NCI-H1105 treated with DMSO at 0.1 percent for 48 hours (cell line): ENCODE measurements around the gene DTX1.
A peak's percentile ranks its signal among the peaks of the same experiment; 100 is the strongest.
"Not testable (repeated sequence)": the region's sequence is repeated elsewhere in the genome, so short reads cannot be mapped to it uniquely, and the experiment has no call there.

Experiments used
- DNase-seq: peaks from one replicate; lab custom pipeline; 2025; lab: John Stamatoyannopoulos, UW

DTX1 gene

DNA sequence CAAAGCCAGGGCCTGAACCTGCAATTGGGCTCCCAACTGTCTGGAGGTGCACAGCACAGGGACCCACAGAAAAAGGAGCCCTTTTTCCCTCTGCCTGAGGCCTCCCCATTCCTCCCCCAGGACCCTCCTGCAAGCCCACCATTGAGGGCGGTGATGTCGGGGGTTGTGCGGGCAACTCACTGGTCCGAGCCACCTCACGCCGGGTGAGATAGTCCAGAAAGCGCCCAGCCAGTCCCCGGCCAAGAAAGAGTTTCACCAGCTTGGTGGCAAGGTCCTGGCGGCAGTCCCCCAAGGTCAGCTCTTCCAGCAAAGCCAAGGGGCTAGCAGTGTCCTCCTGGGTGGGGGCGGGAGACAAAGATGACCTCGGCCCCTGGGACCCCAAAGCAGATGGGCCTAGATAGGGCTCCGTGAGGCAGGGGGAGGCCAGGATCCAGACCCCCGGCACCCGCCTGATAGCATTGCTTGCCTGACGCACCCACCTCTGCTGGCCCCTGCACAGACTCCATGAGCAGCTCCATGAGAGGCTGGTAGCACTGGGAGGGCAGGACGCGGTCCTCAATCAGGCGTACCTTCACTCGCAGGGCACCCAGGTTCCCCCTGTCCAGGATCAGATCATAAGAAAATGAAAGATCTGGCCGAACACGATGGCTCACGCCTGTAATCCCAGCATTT is 59.1 kb downstream of the DTX1 start:
- no peak for DNase-seq

- DNase-seq: peak; percentile 98
These were observed 60.3 kb downstream of the DTX1 start for GRCh38 chr12:113116875-113117274.

- DNase-seq: not testable (repeated sequence)
These were observed 61.2 kb downstream of the DTX1 start for GRCh38 chr12:113117684-113118083.

- no peak for DNase-seq
These were observed 61.6 kb downstream of the DTX1 start for GRCh38 chr12:113118142-113118541.

GRCh38 chr12:113119980-113120669 is 63.6 kb downstream of the DTX1 start:
- no peak for DNase-seq

DNA sequence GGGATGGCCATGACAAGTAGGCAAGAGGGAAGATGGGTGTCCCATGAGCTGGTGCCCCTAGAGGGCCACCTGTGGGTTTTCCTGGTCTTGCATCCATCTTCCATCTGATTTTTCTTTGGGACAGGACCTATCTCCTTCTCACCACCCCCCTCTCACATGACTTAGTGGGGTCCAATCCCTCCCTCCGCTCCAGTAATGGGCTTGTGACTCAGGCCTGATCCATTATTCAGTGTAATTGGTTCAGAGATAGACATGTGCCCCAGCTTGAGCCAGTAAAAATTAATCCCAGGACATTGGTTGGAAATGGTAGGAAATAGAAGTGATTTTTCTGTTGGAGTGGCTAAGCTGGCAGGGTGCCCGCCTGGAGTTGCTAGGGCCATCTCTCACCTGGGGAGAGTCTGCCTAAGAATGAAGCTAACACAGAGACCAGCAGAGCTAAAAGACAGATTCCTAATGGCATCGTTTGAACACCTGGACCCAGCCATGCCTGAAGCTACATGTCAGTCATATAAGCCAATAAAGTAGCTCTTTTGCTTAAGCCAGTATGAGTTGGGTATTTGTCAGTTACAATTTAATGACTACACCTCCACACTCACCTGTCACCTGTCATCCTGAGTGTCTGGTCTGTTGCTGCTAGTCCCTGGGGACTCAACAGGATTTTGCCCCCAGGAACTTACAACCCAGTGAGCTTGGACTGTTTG is 64.3 kb downstream of the DTX1 start:
- peak; percentile 92 for DNase-seq

DNA sequence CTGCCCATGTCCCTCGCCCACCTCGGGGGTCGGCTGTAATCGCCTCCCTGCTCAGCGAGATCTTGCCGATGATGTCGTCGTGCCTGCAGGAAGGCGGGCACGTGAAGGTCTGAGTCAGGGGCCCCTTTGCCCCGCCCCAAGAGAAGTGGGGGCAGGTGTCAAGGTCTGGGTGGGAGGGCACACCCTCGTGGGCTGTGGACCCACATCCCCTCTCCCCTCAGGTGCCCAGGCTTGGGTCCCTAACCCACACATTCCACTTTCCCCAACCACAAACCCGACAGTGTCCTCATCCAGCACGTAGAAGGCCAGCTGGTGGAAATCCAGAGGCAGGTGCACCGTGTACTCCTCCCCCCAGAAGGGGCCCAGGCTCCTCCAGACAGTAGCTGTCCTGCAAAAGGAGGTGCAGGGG is 71.3 kb downstream of the DTX1 start:
- no peak for DNase-seq

DNA sequence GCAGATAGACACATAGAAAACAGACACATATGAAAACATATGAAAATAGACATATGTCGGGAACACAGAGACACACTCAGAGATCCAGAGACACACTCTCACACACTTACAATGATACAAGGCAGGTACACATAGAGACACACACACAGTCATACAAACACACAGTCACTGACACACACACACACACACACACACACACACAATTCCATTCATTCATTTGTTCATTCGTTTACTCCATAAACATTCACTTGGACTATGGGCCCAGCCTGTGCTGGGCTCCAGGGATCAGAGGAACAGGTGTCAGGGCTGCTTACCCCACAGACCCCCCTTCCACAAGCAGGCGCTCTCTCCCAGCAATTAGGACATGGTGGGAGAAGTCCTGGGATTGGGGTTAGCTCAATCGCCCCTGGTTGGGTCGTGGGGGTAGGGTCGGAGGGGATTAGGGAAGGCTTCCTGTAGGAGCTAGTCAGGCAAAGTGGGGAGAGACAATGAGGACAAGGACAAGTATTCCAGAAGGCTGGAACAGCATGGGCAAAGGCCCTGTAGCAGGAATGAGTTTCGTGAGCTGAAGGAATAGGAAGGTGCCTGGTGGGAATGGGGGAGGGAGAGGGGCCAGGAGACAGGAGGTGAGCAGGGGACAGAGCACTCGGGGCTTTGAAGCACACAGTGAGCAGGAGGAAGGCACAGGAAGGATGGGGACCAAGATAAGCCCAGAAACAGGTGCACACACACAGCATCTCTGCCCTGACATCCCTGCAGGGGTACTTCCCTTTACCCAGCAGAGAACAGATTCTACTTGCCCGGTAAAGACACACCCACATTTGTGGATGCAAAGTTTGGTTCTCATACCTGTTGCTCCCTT is 72.5 kb downstream of the DTX1 start:
- DNase-seq: no peak

- no peak for DNase-seq
These were observed 73.3 kb downstream of the DTX1 start for GRCh38 chr12:113129664-113130456.

- DNase-seq: no peak
These were observed 74.1 kb downstream of the DTX1 start for GRCh38 chr12:113130457-113131135.

- no peak for DNase-seq
These were observed 75.0 kb downstream of the DTX1 start for GRCh38 chr12:113131556-113131955.

GRCh38 chr12:113133036-113133435 is 76.5 kb downstream of the DTX1 start:
- DNase-seq: no peak

DNA sequence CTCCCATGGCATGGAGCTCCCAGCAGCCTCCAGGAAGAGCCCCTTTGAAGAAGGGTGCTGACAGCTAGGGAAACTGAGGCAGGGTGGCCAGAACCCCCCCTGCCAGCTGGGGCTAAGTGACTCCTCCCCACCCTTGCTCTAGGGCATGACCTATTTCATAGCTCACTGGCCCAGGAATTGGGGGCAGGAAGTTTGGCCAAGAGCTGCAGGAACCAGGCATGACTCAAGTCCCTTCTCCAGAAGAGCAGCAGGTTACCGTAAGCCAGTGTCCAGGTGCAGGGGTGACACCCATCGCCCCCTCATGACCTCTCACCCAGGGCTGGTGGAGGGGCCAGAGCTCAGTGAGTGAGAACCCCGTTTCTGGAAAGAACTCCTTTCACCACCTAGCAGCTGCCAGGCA is 77.1 kb downstream of the DTX1 start:
- no peak for DNase-seq

DNA sequence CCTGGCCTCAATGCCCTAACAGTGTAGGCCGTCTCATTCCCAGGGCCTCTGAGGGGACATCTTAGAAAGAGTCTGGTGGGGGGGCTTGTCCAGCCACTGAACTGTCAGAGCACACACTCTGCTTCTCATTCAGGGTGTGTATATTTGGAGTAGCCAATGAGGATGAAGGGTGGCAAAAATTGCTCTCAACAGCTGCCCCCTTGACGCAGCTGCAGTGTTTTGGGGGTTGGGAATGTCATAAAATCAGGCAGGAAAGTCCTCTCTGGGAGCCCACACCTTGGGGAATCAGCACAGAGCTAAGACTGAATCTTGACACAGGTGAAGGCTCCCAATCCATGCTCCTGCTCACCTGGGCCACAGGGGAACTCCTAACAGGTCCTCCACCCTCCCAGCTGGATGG is 77.5 kb downstream of the DTX1 start:
- DNase-seq: peak; percentile 83

DNA sequence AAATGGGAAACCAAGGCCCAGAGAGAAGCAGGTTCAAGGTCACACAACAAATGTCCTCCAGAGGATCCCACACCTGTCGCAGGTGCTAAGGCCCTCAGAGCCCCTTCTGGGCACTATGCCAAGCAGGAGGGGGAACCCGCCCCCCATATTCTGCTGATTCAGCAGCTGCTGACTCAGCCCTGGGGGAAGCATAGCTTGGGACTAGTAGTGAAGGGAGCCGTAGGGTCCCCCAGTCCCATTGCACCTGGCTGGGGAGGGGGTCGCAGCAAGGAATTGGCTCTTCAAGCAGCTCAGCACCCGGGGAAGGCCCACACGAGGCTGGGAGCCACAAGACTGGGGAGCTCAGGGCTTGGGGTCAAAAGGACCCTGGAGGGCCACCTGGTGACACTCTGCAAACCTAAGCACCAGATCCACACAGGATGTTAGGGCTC is 78.0 kb downstream of the DTX1 start:
- peak; percentile 84 for DNase-seq

DNA sequence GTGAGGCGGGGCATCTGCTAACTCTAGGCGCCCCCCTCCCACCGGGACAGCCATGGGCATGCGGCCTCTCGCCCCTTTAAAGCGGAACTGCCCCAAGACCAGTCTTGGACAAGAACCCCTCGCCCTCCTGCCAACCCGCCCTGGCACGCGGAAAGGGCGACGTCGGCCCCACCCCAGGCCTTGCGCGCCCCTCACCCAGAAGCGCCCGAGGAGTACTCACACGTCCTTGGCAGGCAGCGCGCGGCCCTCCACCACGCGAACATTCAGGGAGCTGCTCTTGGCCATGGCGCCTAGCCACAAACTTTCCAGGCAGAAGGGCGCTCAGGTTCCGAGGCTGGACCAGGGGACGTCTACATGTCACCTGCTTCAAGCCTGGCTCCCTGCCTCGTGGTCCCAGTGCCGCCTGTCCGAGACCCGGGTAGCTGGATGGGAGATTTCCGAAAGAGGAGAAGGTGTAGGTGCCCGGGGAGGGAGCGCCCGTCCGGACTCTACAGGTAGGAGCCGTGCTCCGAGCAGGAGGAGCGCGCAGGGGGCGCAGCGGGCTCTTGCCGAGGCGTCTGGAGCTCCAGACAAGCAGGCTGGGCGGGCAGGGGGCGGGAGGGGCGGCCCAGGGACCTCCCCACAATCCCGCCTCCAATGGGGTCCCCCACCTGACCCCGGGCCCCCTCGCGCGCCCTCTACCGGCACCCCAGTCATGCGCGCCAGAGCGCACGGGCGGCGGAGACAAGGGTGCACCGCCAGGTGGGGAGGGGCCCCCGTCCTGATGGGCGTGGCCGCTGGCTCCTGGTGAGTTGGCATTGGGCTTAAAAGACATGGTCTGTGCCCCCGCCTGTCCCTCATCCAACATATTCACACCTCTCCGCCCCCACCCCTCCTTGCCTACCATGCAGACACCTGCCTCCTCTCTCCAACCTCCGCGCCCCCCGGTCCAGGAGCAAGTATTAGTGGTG is 78.9 kb downstream of the DTX1 start, which contains the start of gene RASAL1:
Gene RASAL1 (minus strand): TSS at position 584 of the 950 bp plus-strand sequence. CDS start 299 bp downstream, at position 285.
- DNase-seq: peak; percentile 88

- DNase-seq: no peak
These were observed 79.8 kb downstream of the DTX1 start for GRCh38 chr12:113136128-113136989.

GRCh38 chr12:113136990-113137511 is 80.5 kb downstream of the DTX1 start:
- no peak for DNase-seq
